Activated naive CD4-positive, alpha-beta T cell treated with anti-CD3 and anti-CD28 coated beads, Interleukin-2, amount 50 U/mL, for 24 hours (primary cell): ENCODE results near the gene SLCO2A1.

Source experiments
- H3K27ac Mint-ChIP-seq: one replicate; pipeline ENCODE4 v1.8.0; 2021; ENCODE audit warnings: mild to moderate bottlenecking, mixed read lengths
- H3K27me3 Mint-ChIP-seq: one replicate; pipeline ENCODE4 v1.8.0; 2021; ENCODE audit warnings: mixed read lengths
- H3K36me3 Mint-ChIP-seq: one replicate; pipeline ENCODE4 v1.8.0; 2021; ENCODE audit warnings: mixed read lengths
- H3K4me1 Mint-ChIP-seq: one replicate; pipeline ENCODE4 v1.8.0; 2021; ENCODE audit warnings: mixed read lengths
- H3K4me3 Mint-ChIP-seq: one replicate; pipeline ENCODE4 v1.8.0; 2021; ENCODE audit warnings: mild to moderate bottlenecking, mixed read lengths
- H3K9me3 Mint-ChIP-seq: one replicate; pipeline ENCODE4 v1.8.0; 2021; ENCODE audit warnings: mixed read lengths

Gene SLCO2A1

DNA sequence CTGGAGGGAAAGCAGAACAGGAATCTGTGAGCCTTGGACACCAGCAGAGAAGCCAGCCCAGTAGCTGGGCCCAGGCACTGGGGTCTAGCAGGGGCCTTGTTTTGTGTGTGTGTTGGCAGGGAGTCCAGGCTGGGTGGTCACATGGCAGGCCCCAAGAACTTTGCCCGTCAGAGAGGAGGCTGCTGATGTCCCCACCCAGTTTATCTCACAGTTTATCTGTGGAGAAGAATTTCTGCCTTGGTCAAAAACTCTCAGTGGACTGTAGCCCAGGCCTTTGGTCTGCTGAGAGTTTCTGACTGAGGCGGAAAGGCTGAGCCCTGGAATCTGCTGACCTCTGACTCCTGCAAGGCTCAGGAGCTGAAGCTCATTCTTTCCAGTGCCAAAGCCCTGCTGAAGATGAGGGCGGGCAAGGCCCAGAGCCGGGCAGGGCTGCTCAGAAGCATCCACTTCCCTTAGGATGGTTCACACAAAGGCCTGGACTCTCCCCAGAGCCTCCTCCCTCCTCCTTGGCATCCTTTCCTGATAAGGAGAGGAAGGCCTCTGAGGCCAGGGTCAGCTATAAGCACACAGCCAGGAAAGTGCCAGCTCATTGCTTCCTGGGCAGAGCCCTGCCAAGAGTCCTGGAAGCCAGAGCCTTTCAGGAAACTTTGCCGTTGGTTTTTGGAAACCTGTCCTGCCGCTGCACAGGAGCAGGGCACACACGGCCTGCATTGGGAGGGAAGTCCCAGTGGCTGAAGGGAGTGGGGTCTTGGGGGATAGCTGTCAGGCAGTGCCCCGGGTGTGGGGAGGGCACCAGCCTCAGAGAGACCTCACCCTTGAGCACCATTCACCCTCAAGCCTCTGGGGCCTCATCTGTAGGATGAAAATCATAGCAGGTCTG is 37.2 kb upstream of the SLCO2A1 start:
- Mint-ChIP-seq H3K27ac (no peak overlapping the region), H3K4me1 (no peaks in the 10 kb centered on the region), H3K36me3 (no peaks in the 10 kb centered on the region), H3K27me3 (no peaks in the 10 kb centered on the region), H3K4me3 (no peak overlapping the region), H3K9me3 (no peaks in the 10 kb centered on the region)

DNA sequence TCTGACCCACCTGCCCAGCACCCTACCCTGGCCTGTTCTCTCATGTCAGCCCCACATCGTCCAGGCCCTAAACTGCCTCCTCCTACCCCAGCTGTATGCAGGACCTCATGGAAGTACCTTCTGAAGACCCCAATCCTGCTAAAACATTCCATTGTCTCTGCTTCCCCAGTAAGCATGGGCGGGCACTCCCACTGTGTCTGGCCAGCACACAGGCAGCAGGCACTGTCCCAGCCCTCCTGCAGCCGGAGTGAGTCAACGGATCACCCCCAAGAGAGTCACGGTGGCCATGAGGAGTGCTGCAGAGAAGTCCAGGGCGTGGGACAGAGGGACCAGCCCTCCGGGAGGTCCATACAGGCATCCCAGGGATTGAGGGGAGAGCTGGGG is 36.4 kb upstream of the SLCO2A1 start:
- H3K9me3 Mint-ChIP-seq, result no peaks in the 10 kb centered on the region
- H3K4me3 Mint-ChIP-seq, result no peak overlapping the region
- no peaks in the 10 kb centered on the region for H3K4me1 Mint-ChIP-seq
- H3K27me3 Mint-ChIP-seq, result no peaks in the 10 kb centered on the region
- no peaks in the 10 kb centered on the region for H3K36me3 Mint-ChIP-seq
- H3K27ac Mint-ChIP-seq, result no peak overlapping the region

DNA sequence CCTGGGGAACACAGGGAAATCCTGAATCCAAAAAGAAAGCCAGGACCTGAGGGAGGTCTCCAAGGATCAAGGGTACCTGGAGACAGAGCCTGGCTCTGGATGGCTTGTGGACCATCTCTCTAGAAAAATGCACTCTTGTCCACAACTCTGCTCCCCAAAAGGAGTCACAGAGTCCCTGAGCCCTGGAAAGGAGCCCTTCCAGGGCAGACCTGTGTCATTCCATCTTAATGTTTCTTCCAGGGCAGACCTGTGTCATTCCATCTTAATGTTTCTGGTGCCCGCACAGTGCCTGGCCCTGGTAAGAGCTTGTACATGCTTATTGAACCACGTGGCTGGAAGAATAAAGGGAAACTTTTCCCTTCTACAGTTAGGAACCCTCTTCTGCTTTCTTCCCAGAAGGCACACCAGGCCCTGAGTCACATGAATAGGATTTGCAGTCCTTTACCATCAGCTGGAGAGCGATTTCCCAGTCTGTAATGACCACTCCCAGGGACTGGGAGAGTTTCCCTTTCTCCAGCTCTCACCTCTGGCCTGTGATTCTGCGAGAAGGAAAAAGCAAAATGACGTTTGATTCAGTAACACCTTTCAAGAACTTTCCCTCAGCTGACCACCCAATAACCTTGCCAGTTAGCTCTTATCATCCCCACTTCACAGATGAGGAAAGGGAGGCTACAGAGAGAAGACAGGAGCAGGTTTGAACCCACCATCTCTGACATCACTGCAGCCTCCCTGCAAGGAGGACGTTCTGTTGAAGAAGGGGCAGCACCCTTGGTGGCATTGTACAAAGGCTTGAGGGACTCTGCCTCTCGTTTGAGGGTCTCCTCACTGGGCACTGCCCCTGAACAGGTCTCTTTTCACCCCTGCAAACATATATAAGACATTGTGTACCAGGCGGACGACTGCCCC is 35.8 kb upstream of the SLCO2A1 start:
- no peak overlapping the region for H3K4me3 Mint-ChIP-seq
- no peaks in the 10 kb centered on the region for H3K9me3 Mint-ChIP-seq
- no peaks in the 10 kb centered on the region for H3K4me1 Mint-ChIP-seq
- H3K27me3 Mint-ChIP-seq, result no peaks in the 10 kb centered on the region
- no peak overlapping the region for H3K27ac Mint-ChIP-seq
- no peaks in the 10 kb centered on the region for H3K36me3 Mint-ChIP-seq

DNA sequence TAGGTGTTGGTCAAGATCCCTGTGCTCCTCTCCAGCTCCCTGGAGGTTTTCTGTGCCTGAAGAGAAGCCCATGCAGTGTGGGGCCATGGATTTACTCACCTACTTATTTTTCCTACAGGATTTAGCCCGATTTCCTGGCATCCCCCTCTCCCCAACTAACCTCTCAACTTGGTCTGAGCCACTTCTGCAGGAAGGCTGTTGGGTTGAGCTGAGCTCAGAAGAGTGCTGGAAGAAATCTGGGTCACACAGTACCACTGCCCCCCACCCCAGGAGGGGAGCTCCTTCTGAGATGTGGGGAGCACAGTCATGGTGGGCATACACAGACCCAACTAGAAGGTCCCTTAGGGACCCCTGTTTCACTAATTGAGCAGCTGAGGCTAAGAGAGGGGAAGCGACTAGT is 34.4 kb upstream of the SLCO2A1 start:
- H3K9me3 Mint-ChIP-seq, result no peaks in the 10 kb centered on the region
- peaks cover 1% of the 10 kb centered on the region for H3K27me3 Mint-ChIP-seq

GRCh38 chr3:134061401-134061800 is 31.7 kb upstream of the SLCO2A1 start:
- H3K4me1 Mint-ChIP-seq, result no peaks in the 10 kb centered on the region
- H3K9me3 Mint-ChIP-seq, result no peaks in the 10 kb centered on the region
- no peak overlapping the region for H3K4me3 Mint-ChIP-seq
- no peaks in the 10 kb centered on the region for H3K36me3 Mint-ChIP-seq
- peaks cover 1% of the 10 kb centered on the region for H3K27me3 Mint-ChIP-seq
- H3K27ac Mint-ChIP-seq, result no peak overlapping the region

More for the DNA sequence above, 34.4 kb upstream of the SLCO2A1 start:
- Mint-ChIP-seq H3K36me3 (no peaks in the 10 kb centered on the region), H3K4me3 (no peak overlapping the region), H3K4me1 (no peaks in the 10 kb centered on the region), H3K27ac (no peak overlapping the region)

- H3K27me3 Mint-ChIP-seq, result peaks cover 1% of the 10 kb centered on the region
- no peaks in the 10 kb centered on the region for H3K4me1 Mint-ChIP-seq
- H3K4me3 Mint-ChIP-seq, result no peak overlapping the region
- no peak overlapping the region for H3K27ac Mint-ChIP-seq
- H3K36me3 Mint-ChIP-seq, result no peaks in the 10 kb centered on the region
- no peaks in the 10 kb centered on the region for H3K9me3 Mint-ChIP-seq
Measured at GRCh38 chr3:134060561-134061385, 31.0 kb upstream of the SLCO2A1 start.

- no peak overlapping the region for H3K27ac Mint-ChIP-seq
- no peaks in the 10 kb centered on the region for H3K9me3 Mint-ChIP-seq
- no peak overlapping the region for H3K4me3 Mint-ChIP-seq
- H3K36me3 Mint-ChIP-seq, result no peaks in the 10 kb centered on the region
- peaks cover 3% of the 10 kb centered on the region for H3K4me1 Mint-ChIP-seq
- peaks cover 1% of the 10 kb centered on the region for H3K27me3 Mint-ChIP-seq
Measured at GRCh38 chr3:134059671-134060560, 30.2 kb upstream of the SLCO2A1 start.

DNA sequence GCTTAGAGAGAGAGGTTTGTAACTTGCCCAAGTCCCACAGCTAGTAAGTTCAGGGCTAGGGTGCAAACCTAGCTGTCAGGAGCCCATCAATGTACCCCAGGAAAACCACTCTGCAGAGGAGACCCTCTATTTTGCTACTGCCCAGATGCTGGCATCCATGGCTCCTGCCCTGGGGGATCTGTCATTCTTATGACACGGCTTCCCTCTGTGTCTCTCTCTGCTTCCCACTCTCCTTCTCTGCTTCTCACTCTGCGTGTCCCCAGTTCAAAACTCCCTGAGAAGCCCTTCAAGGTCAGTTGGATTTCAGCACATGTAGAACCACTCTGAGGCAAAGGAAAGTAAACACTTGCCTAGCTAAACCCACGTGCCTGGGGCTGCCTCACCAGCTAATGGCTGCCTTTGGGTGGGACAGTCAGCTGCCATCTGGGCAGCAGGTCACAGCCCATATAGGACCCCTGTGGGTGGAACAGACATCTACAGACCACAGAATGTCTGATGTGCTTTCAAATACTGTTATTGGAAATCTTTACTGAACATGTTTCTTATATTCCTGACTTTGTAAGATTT is 29.4 kb upstream of the SLCO2A1 start:
- no peaks in the 10 kb centered on the region for H3K36me3 Mint-ChIP-seq
- no peak overlapping the region for H3K4me3 Mint-ChIP-seq
- H3K27me3 Mint-ChIP-seq, result peaks cover 1% of the 10 kb centered on the region
- peaks cover 4% of the 10 kb centered on the region for H3K4me1 Mint-ChIP-seq
- H3K9me3 Mint-ChIP-seq, result no peaks in the 10 kb centered on the region
- H3K27ac Mint-ChIP-seq, result no peak overlapping the region

- Mint-ChIP-seq H3K9me3 (no peaks in the 10 kb centered on the region), H3K4me3 (no peak overlapping the region), H3K27me3 (peaks cover 1% of the 10 kb centered on the region), H3K27ac (no peak overlapping the region), H3K36me3 (no peaks in the 10 kb centered on the region), H3K4me1 (peaks cover 4% of the 10 kb centered on the region)
Measured at GRCh38 chr3:134057654-134058110, 28.0 kb upstream of the SLCO2A1 start.

DNA sequence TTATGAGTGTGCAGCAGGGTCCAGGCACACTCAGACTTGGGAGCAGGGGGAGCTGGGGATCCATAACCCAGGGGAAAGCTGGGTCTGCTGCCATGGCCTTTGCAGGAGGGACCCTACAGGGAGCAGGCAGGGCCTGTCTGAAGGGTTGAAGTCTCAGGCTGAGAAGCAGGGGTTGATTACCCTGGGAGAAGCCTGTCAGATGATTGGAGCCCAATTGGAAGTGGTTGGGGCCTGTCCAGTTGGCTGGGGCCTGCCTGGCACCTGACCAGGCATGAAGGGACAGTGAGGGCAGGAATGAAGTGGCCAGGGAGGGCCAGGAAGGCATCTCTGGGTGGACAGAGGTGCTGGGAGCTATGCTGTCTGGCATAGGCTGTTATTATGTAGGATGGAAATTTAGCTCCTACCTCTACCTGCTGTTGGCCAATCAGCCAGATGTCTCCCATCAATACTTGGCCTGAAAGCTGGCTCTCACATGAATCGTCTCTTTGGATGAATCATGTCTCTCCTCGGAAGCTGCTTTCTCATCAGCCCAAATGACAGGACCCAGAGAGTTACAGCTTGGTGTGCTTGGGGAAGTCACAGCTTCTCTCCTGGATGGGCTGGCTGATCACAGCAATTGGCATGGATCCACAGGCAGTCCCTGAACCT is 27.4 kb upstream of the SLCO2A1 start:
- Mint-ChIP-seq H3K36me3 (no peaks in the 10 kb centered on the region), H3K4me3 (no peak overlapping the region), H3K27me3 (peaks cover 1% of the 10 kb centered on the region), H3K27ac (no peak overlapping the region), H3K4me1 (peaks cover 4% of the 10 kb centered on the region), H3K9me3 (no peaks in the 10 kb centered on the region)

- H3K9me3 Mint-ChIP-seq, result no peaks in the 10 kb centered on the region
- peaks cover 1% of the 10 kb centered on the region for H3K27me3 Mint-ChIP-seq
- no peak overlapping the region for H3K4me3 Mint-ChIP-seq
- H3K4me1 Mint-ChIP-seq, result peaks cover 4% of the 10 kb centered on the region
- no peak overlapping the region for H3K27ac Mint-ChIP-seq
- no peaks in the 10 kb centered on the region for H3K36me3 Mint-ChIP-seq
Measured at GRCh38 chr3:134056464-134056891, 26.8 kb upstream of the SLCO2A1 start.

GRCh38 chr3:134055661-134056060 is 25.9 kb upstream of the SLCO2A1 start:
- no peaks in the 10 kb centered on the region for H3K36me3 Mint-ChIP-seq
- peaks cover 4% of the 10 kb centered on the region for H3K4me1 Mint-ChIP-seq
- no peak overlapping the region for H3K4me3 Mint-ChIP-seq
- peaks cover 1% of the 10 kb centered on the region for H3K27me3 Mint-ChIP-seq
- no peak overlapping the region for H3K27ac Mint-ChIP-seq
- no peaks in the 10 kb centered on the region for H3K9me3 Mint-ChIP-seq

DNA sequence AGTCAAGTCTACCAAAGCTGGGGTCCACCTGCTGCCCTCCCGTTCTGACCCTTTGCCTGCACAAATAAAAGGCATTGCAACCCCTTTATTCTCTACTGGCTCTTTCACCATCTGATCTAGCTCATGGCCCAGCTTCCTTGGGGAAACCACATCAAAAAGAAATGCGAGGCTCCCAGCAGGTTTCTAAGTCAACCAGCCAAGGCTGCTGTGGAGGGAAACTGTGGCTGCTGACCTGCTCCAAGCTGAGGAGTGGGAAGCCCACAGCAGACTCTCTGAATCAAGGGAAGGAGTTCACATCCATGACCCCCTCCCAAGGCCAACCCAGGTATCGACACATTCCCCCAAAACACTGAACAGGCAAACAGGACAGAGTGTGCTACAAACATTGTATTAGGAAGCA is 25.2 kb upstream of the SLCO2A1 start:
- Mint-ChIP-seq H3K4me3 (no peak overlapping the region), H3K27ac (no peak overlapping the region), H3K9me3 (no peaks in the 10 kb centered on the region), H3K27me3 (peaks cover 1% of the 10 kb centered on the region), H3K4me1 (peaks cover 4% of the 10 kb centered on the region), H3K36me3 (no peaks in the 10 kb centered on the region)

GRCh38 chr3:134054231-134054630 is 24.5 kb upstream of the SLCO2A1 start:
- Mint-ChIP-seq H3K9me3 (no peaks in the 10 kb centered on the region), H3K4me3 (no peak overlapping the region), H3K27me3 (no peaks in the 10 kb centered on the region), H3K36me3 (no peaks in the 10 kb centered on the region), H3K27ac (no peak overlapping the region), H3K4me1 (peaks cover 4% of the 10 kb centered on the region)
